PFSK-1 (cell line): ENCODE results near the gene BDH1.

Experiments used
- FOXP2 ChIP-seq: optimal IDR thresholded peaks from 2 replicates; pipeline ENCODE3; 2011; ENCODE audit warnings: borderline replicate concordance, control low read depth, inconsistent platforms; ENCODE audit not compliant: insufficient read depth; ENCODE audit errors: extremely low read length, extremely low read depth
- POLR2AphosphoS5 ChIP-seq: IDR thresholded peaks from 2 replicates; pipeline ENCODE4 v1.6.1; 2012; ENCODE audit warnings: low read depth, mild to moderate bottlenecking, control low read depth, low read length, moderate library complexity
- SIN3A ChIP-seq: IDR thresholded peaks from 2 replicates; pipeline ENCODE4 v1.6.1; 2012; ENCODE audit warnings: mild to moderate bottlenecking, low read length, moderate library complexity, borderline replicate concordance; ENCODE audit not compliant: insufficient read depth
- TAF1 ChIP-seq: IDR thresholded peaks from 2 replicates; pipeline ENCODE4 v1.6.1; 2012; ENCODE audit warnings: low read length, control low read depth, borderline replicate concordance; ENCODE audit not compliant: insufficient read depth
- TF ChIP-seq, protein P1 (sequence below), 2 experiments: IDR thresholded peaks; 2 replicates each; pipeline versions ENCODE4 v1.6.1 to v1.8.0; 2011 to 2012; ENCODE audit warnings: low read depth in 2 of 2, low read length in 2 of 2, control low read depth in 1 of 2, inconsistent platforms in 1 of 2, mild to moderate bottlenecking in 1 of 2, moderate library complexity in 1 of 2; ENCODE audit not compliant: insufficient read depth in 1 of 2

BDH1 gene

DNA sequence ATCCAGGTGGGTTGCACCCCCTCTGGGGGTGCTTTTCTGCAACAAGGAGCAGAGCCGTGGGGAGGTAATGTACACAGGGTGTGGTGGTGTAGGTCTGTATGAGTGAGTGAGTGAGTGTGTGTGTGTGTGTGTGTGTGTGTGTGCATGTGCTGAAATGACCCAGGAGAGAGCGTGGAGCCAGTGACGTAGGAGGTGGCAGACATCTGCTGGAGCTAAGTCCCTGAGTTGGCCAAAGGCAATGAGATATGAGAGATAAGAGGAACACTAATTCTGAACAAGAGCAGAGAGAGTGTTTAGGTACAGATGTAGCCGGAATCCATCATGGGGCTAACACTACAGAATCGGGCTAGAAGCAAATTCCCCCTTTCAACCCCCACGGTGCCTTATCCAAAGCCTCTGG is 27.6 kb downstream of the BDH1 start:
- no peak for TF ChIP-seq POLR2AphosphoS5
- TF ChIP-seq SIN3A = no peak
- TF ChIP-seq, protein P1, sequence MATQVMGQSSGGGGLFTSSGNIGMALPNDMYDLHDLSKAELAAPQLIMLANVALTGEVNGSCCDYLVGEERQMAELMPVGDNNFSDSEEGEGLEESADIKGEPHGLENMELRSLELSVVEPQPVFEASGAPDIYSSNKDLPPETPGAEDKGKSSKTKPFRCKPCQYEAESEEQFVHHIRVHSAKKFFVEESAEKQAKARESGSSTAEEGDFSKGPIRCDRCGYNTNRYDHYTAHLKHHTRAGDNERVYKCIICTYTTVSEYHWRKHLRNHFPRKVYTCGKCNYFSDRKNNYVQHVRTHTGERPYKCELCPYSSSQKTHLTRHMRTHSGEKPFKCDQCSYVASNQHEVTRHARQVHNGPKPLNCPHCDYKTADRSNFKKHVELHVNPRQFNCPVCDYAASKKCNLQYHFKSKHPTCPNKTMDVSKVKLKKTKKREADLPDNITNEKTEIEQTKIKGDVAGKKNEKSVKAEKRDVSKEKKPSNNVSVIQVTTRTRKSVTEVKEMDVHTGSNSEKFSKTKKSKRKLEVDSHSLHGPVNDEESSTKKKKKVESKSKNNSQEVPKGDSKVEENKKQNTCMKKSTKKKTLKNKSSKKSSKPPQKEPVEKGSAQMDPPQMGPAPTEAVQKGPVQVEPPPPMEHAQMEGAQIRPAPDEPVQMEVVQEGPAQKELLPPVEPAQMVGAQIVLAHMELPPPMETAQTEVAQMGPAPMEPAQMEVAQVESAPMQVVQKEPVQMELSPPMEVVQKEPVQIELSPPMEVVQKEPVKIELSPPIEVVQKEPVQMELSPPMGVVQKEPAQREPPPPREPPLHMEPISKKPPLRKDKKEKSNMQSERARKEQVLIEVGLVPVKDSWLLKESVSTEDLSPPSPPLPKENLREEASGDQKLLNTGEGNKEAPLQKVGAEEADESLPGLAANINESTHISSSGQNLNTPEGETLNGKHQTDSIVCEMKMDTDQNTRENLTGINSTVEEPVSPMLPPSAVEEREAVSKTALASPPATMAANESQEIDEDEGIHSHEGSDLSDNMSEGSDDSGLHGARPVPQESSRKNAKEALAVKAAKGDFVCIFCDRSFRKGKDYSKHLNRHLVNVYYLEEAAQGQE (IDR thresholded peaks at IDR 0.05; ENCODE audit: insufficient read depth in 1 of 2, low read depth in 2 of 2, low read length in 2 of 2) = no peak
- no peak for TF ChIP-seq TAF1
- no peak for TF ChIP-seq FOXP2

DNA sequence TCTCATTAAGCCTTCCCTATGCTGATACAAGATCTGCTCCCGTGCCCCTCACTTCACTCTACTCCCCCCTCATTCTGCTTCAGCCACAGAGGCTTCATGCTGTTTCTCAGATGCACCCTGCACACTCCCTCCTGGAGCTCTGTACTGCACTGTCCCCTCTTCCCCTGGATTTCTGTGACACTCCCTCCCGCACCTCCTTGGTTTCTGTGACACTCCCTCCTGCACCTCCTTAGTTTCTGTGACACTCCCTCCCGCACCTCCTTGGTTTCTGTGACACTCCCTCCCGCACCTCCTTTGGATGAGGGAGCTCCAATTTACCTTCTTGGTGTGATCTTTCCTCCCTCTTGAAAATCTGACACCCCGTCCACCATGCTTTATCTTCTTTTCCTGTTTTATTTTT is 28.2 kb downstream of the BDH1 start:
- TF ChIP-seq TAF1 (no peak), SIN3A (no peak), FOXP2 (no peak), POLR2AphosphoS5 (no peak)
- TF ChIP-seq, protein P1 (IDR thresholded peaks at IDR 0.05; ENCODE audit: insufficient read depth in 1 of 2, low read depth in 2 of 2, low read length in 2 of 2) = no peak

DNA sequence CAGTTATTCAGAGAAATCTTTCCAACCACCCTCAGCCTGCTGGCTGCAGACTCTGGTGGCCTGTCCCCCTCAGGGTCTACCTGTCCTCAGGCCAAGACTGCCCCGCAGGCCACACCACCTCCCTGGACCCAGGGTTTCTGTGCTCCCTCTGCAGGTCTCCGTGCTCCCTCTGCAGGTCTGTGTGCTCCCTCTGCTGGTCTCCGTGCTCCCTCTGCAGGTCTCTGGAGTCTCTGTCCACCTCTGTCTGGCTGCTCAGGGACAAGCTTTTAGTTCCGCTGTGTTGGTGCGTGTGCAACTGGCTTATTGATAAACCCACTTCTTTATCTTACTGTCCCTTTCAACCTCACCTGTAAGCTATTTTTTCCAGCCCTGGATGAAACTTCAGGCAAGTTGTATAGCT is 30.1 kb downstream of the BDH1 start:
- TF ChIP-seq POLR2AphosphoS5 (no peak), TAF1 (no peak), FOXP2 (no peak), SIN3A (no peak)
- TF ChIP-seq, protein P1 (IDR thresholded peaks at IDR 0.05; ENCODE audit: insufficient read depth in 1 of 2, low read depth in 2 of 2, low read length in 2 of 2) = no peak

DNA sequence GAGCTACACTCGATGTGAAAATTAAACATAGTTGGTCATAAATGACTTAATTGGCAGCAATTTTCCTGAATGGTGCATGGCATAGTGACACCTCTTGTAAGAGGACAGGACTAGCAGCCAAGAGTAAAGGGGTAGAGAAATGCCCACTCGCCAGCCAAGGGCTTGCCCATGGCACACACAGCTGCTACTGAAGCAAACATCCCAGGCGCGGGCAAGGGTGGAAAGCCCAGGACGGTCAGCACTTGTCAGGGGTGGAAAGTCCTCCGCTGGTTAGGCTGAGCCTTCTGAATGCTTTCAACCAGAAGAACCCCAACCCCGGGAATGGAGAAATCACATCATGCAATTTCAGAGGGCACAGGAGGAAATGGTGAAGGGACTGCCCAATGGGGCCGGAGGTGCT is 31.6 kb downstream of the BDH1 start:
- TF ChIP-seq, protein P1 (IDR thresholded peaks at IDR 0.05; ENCODE audit: insufficient read depth in 1 of 2, low read depth in 2 of 2, low read length in 2 of 2) = no peak
- no peak for TF ChIP-seq TAF1
- TF ChIP-seq SIN3A = no peak
- no peak for TF ChIP-seq POLR2AphosphoS5
- TF ChIP-seq FOXP2 = no peak

DNA sequence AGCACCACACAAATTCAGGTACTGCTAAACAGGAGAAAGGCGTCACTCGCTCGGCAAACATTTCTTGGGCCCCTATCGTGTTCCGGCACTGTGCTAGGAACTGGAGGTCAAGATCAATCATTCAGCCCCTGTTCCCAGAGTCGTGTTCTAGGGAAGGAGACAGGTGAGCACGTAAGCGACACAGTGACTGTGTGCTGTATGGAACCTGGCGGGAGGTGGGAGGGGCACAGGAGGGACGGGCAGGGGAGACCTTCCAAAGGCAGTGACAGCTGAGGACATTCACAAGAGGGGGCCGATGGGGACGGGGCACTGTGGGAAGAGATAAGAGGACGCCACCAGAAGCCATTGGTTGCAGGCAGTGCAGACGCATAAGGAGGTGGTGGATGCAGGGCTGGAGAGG is 32.2 kb downstream of the BDH1 start:
- TF ChIP-seq, protein P1 (IDR thresholded peaks at IDR 0.05; ENCODE audit: insufficient read depth in 1 of 2, low read depth in 2 of 2, low read length in 2 of 2) = no peak
- TF ChIP-seq FOXP2 = no peak
- TF ChIP-seq POLR2AphosphoS5 = no peak
- TF ChIP-seq SIN3A = no peak
- no peak for TF ChIP-seq TAF1
